A673 (cell line): ENCODE results near the gene FJX1.

Experiments used
- EZH2 ChIP-seq: fragments of 200-600 bp; sonication (generic); IDR thresholded peaks from 2 replicates; pipeline ENCODE4 v1.6.1; 2017; ENCODE audit warnings: borderline replicate concordance, low read depth, mild to moderate bottlenecking, mixed read lengths, antibody characterized with exemption, low read length; ENCODE audit not compliant: poor library complexity, severe bottlenecking
- TF ChIP-seq, protein P1 (sequence below): fragments of 300-800, 200-600 bp; sonication (generic); conservative IDR thresholded peaks from 2 replicates; pipeline ENCODE4 v1.5.1; 2017; ENCODE audit warnings: low read depth, mild to moderate bottlenecking, antibody characterized with exemption, low read length, moderate library complexity, mixed read lengths

- TF ChIP-seq, protein P1, sequence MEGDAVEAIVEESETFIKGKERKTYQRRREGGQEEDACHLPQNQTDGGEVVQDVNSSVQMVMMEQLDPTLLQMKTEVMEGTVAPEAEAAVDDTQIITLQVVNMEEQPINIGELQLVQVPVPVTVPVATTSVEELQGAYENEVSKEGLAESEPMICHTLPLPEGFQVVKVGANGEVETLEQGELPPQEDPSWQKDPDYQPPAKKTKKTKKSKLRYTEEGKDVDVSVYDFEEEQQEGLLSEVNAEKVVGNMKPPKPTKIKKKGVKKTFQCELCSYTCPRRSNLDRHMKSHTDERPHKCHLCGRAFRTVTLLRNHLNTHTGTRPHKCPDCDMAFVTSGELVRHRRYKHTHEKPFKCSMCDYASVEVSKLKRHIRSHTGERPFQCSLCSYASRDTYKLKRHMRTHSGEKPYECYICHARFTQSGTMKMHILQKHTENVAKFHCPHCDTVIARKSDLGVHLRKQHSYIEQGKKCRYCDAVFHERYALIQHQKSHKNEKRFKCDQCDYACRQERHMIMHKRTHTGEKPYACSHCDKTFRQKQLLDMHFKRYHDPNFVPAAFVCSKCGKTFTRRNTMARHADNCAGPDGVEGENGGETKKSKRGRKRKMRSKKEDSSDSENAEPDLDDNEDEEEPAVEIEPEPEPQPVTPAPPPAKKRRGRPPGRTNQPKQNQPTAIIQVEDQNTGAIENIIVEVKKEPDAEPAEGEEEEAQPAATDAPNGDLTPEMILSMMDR, result no peak; the same call in 1 of the 2 replicates
- no peak for TF ChIP-seq EZH2
Measured at GRCh38 chr11:35619116-35619854, 1.0 kb downstream of the FJX1 start.
